HG03139 (cell line): ENCODE data around the gene TREH.

Experiments used
- ATAC-seq: cut with Tn5 transposase; IDR thresholded peaks from one replicate; pipeline ENCODE4 v1.9.1; 2021; ENCODE audit not compliant: unreplicated experiment

Gene TREH

DNA sequence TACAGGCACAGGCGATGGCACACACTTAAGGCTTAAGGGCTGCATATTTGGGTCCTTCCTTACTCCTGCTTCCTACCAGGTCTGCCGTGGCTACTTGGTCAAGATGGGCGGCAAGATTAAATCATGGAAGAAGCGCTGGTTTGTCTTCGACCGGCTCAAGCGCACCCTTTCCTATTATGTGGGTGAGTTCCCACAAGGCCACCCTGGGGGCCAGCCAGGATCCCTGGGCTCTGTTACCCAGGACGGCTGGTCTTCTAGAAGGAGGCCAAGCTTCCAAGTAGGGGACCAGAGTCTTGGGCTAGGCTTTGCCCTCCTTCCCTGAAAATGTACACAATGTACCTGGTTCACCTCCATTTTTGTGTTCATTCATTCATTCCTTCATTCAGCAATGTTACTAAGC is 29.1 kb downstream of the TREH start:
- no peak for ATAC-seq

- ATAC-seq: no peak
Measured at GRCh38 chr11:118649941-118650340, 29.5 kb downstream of the TREH start.

DNA sequence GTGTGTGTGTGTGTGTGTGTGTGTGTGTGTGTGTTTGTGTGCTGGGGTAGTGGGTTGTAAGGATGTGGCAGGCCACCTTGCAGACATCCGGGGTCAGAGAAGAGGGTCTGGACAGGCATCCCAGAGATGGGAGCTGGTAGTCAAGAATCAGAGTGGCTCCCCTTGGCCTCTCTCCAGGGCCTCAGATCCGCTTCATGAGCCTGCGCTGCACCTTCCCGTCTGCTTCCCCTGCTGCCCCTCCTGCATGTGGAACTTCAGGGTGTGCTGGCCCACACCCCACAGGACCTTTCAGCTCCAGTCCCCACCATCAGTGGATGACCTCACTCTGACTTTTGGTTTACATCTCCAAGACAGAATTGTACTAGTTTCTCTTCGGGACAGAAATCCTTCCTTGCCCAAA is 31.2 kb downstream of the TREH start:
- ATAC-seq: no peak

DNA sequence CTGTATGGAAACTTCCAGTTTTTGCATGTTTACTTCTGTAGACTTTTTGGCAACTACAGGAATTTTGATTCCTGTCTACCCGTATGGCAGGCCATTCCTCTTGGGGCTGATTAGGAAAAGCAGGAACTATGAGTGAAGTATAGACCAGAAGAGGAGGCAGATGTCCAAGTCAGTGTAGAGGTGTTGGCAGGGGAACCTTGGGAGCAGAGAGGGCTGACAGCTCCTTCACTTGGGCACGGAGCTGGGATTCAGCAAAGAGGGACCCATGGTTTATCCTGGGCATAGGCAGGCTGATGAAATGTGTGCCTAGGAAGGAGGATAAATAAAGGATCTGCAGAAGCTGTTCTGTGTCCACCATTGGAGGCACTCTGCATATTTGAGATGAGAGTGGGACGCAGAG is 33.1 kb downstream of the TREH start:
- ATAC-seq: no peak

DNA sequence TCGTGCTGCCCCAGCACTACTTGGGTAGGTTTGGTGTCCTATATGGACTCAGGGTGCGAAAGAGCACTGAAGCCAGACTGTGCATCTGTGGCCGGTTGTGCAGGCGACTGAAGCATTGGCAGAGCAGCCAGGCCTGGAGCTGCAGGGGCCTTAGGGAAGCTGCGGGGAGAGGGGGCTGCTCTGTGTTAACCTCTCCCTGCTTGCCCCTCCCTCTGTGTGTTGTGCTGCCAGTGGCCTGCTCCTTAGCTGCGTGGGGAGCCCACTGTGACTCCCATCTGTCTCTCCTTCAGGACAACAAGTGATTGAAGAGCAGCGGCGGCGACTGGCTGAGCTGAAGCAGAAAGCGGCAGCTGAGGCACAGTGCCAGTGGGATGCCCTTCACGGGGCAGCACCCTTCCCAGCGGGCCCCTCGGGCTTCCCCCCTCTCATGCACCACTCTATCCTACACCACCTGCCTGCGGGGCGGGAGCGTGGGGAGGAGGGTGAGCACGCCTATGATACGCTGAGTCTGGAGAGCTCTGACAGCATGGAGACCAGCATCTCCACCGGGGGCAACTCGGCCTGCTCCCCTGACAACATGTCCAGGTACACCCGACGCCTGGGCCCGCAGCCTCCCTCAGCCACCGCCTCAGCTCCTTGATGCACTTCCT is 34.3 kb downstream of the TREH start:
- ATAC-seq: no peak

DNA sequence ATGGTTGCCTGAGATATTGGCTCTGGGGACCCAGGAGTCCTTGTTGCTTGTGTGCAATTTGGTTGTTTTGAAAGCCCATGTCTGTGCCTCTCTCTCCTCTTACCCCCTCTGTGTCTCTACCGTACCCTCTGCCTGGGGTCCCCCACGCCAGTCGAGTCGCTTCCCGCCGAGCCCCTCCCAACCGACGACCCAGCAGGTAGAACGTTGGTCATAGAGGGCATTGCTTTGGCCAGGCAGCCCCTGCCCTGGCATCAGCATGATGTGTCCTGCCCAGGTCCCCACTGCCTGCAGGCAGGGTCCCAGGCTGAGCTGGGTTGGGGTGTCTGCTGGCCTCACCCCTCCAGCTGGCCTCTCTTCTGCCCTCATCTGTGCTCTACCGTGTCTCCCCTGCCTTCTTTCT is 35.0 kb downstream of the TREH start:
- ATAC-seq: no peak

DNA sequence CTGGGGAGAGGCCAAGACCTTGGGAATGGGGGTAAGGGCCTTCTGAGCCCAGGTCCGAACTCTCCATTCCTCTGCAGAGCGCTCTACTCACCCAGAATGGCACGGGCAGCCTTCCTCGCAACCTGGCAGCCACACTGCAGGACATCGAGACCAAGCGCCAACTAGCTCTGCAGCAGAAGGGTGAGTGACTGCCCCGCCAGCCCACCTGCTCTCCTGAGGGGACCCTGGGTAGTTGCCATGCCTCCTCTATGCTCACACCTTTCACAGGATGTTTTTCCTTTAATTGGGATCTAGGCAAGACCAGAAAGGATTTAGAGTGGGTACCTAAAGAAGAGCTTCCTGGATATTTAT is 35.5 kb downstream of the TREH start:
- no peak for ATAC-seq

GRCh38 chr11:118643142-118643994 is 36.1 kb downstream of the TREH start:
- ATAC-seq: no peak

- no peak for ATAC-seq
Measured at GRCh38 chr11:118641397-118642019, 37.9 kb downstream of the TREH start.

- ATAC-seq: no peak
Measured at GRCh38 chr11:118640332-118641154, 38.9 kb downstream of the TREH start.

- no peak for ATAC-seq
Measured at GRCh38 chr11:118639899-118640298, 39.6 kb downstream of the TREH start.

DNA sequence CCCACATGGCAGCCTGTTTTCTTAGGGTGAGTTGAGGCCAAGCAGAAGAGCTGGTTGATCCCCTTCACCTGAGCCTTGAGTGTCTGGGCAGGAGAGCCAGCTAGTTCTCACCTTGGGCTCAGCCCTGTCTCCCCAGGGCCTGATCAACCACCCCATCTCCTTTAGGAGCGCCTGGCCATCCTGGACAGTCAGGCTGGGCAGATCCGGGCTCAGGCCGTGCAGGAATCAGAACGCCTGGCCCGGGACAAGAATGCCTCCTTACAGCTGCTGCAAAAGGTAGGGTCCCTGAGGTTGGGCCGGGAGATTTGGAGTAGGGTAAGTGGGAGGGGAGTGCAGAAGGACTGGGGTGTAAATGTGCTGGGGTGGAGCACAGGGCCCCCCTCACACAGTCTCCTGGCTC is 40.7 kb downstream of the TREH start:
- ATAC-seq: no peak

- no peak for ATAC-seq
Measured at GRCh38 chr11:118636569-118637290, 42.7 kb downstream of the TREH start.

GRCh38 chr11:118635642-118636041 is 43.8 kb downstream of the TREH start:
- no peak for ATAC-seq

- no peak for ATAC-seq
Measured at GRCh38 chr11:118635237-118635591, 44.2 kb downstream of the TREH start.

GRCh38 chr11:118634431-118635236 is 44.8 kb downstream of the TREH start:
- ATAC-seq: no peak

DNA sequence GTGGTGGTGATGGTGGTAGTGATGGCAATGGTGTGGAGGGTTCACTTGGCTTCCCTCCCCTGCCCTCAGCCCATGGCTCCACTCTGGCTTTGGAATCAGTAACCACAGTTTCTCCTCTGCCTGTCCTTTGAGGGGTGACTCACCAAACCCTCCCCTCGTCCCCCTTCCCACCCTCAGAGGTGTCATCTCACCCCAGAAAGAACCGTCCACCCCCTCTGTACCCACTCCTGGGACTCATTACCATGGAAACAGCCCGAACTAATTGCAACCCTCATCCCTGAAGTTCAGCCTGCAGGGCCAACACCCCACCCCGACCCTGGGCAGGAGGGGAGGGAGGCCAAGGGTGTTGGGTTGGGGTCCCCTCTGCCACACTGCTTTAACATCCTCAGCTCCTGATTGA is 45.5 kb downstream of the TREH start:
- ATAC-seq: no peak

GRCh38 chr11:118633319-118633690 is 46.1 kb downstream of the TREH start:
- ATAC-seq: no peak

- no peak for ATAC-seq
Measured at GRCh38 chr11:118632577-118633318, 46.7 kb downstream of the TREH start.
